Glutamatergic neuron (in vitro differentiated cells): ENCODE results near the gene OLFM1. TPM values are rescaled to one million over a fixed set of nuclear protein-coding genes. Genes with fewer than 3 reads are reported as not detected.
"Not testable (repeated sequence)": the region's sequence is repeated elsewhere in the genome, so short reads cannot be mapped to it uniquely, and the experiment has no call there.

Experiments
- DNase-seq: peaks from one replicate; pipeline ENCODE4 v3.0.0; 2022
- H3K27ac Mint-ChIP-seq: one replicate; pipeline ENCODE4 v1.8.0; 2020; ENCODE audit warnings: mild to moderate bottlenecking, mixed read lengths, inconsistent platforms; ENCODE audit not compliant: unreplicated experiment
- H3K27me3 Mint-ChIP-seq: one replicate; pipeline ENCODE4 v1.8.0; 2020; ENCODE audit warnings: mild to moderate bottlenecking, moderate library complexity, mixed read lengths, inconsistent platforms; ENCODE audit not compliant: unreplicated experiment
- H3K36me3 Mint-ChIP-seq: one replicate; pipeline ENCODE4 v1.8.0; 2020; ENCODE audit warnings: mild to moderate bottlenecking, mixed read lengths, inconsistent platforms; ENCODE audit not compliant: unreplicated experiment
- H3K4me1 Mint-ChIP-seq: one replicate; pipeline ENCODE4 v1.8.0; 2020; ENCODE audit warnings: mild to moderate bottlenecking, low read depth, mixed read lengths, inconsistent platforms; ENCODE audit not compliant: unreplicated experiment
- H3K4me3 Mint-ChIP-seq: one replicate; pipeline ENCODE4 v1.8.0; 2020; ENCODE audit warnings: mild to moderate bottlenecking, mixed read lengths, inconsistent platforms; ENCODE audit not compliant: unreplicated experiment
- H3K9me3 Mint-ChIP-seq: one replicate; pipeline ENCODE4 v1.8.0; 2020; ENCODE audit warnings: mild to moderate bottlenecking, moderate library complexity, mixed read lengths, inconsistent platforms; ENCODE audit not compliant: unreplicated experiment
- CTCF ChIP-seq: fragments of 200-600 bp; sonication (generic); IDR thresholded peaks from one replicate; pipeline ENCODE4 v1.5.0; 2021; ENCODE audit not compliant: partially characterized antibody, unreplicated experiment
- total RNA-seq: library from RNA; stranded (reverse); fragmentation: NEBNext Ultra II Directional; extraction: Animal tissue kit (Norgen Biotek cat#: 25700); gene quantifications from one replicate; pipeline ENCODE4 v1.2.1, GENCODE V29; 2021; ENCODE audit not compliant: unreplicated experiment

Gene OLFM1
- total RNA-seq, 1 donor from 2014 or later, result 387 TPM

GRCh38 chr9:135160862-135161261, 73.4 kb downstream of the OLFM1 start:
- peaks cover 10% of the 10 kb centered on the region for H3K9me3 Mint-ChIP-seq
- no peak for TF ChIP-seq CTCF
- no peak for DNase-seq
- no peak overlapping the region for H3K4me3 Mint-ChIP-seq
- peaks cover 8% of the 10 kb centered on the region for H3K4me1 Mint-ChIP-seq
- H3K27ac Mint-ChIP-seq, result no peak overlapping the region
- H3K36me3 Mint-ChIP-seq, result peaks cover 9% of the 10 kb centered on the region
- H3K27me3 Mint-ChIP-seq, result peaks cover 6% of the 10 kb centered on the region

GRCh38 chr9:135162599-135162998, 75.1 kb downstream of the OLFM1 start:
- DNase-seq, H3K4me3 Mint-ChIP-seq, H3K27me3 Mint-ChIP-seq, H3K36me3 Mint-ChIP-seq, H3K27ac Mint-ChIP-seq: not testable (repeated sequence)
- Mint-ChIP-seq H3K9me3 (peaks cover 13% of the 10 kb centered on the region), H3K4me1 (peaks cover 11% of the 10 kb centered on the region)

GRCh38 chr9:135163023-135163780, 75.7 kb downstream of the OLFM1 start:
- Mint-ChIP-seq H3K36me3 (peaks cover 9% of the 10 kb centered on the region), H3K9me3 (peaks cover 9% of the 10 kb centered on the region), H3K4me3 (no peak overlapping the region), H3K4me1 (peaks cover 13% of the 10 kb centered on the region), H3K27ac (no peak overlapping the region), H3K27me3 (peaks cover 8% of the 10 kb centered on the region)
- DNase-seq, result no peak
- TF ChIP-seq CTCF, result no peak

DNA sequence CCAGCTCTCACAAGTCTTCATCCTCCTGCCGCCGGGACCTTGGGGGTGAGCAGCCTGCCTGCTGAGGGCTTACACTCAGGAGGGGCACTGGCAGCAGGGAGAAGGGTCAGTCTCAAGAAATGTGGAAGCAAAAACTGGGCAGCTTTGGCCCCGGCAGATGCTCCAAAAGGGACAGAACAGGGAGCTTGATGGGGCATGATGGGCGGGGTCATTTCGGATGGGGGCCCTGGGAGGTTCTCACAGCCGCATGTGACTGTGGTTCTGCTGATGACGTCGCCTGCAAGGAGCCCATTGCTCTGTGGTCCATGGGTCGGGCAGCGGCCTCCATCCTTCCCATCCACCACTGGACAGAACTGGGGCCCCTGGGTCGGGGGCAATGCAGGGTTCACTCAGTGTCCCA, 76.6 kb downstream of the OLFM1 start:
- Mint-ChIP-seq H3K27ac (no peak overlapping the region), H3K36me3 (peaks cover 9% of the 10 kb centered on the region), H3K9me3 (peaks cover 9% of the 10 kb centered on the region), H3K27me3 (peaks cover 8% of the 10 kb centered on the region), H3K4me1 (peaks cover 18% of the 10 kb centered on the region), H3K4me3 (no peak overlapping the region)
- no peak for TF ChIP-seq CTCF
- no peak for DNase-seq

- H3K36me3 Mint-ChIP-seq, result peaks cover 9% of the 10 kb centered on the region
- DNase-seq, result no peak
- peaks cover 16% of the 10 kb centered on the region for H3K9me3 Mint-ChIP-seq
- H3K4me1 Mint-ChIP-seq, result peaks cover 29% of the 10 kb centered on the region
- no peak overlapping the region for H3K4me3 Mint-ChIP-seq
- H3K27me3 Mint-ChIP-seq, result peaks cover 14% of the 10 kb centered on the region
- TF ChIP-seq CTCF, result no peak
- H3K27ac Mint-ChIP-seq, result no peak overlapping the region
These were observed 77.7 kb downstream of the OLFM1 start for GRCh38 chr9:135165003-135165711.
